ENCODE results near the gene KRTAP9-4. TPM values are rescaled to one million over a fixed set of nuclear protein-coding genes. Genes with fewer than 3 reads are reported as not detected.

KRTAP9-4 gene
- total RNA-seq, 1 donor from 2014 or later: not detected

DNA sequence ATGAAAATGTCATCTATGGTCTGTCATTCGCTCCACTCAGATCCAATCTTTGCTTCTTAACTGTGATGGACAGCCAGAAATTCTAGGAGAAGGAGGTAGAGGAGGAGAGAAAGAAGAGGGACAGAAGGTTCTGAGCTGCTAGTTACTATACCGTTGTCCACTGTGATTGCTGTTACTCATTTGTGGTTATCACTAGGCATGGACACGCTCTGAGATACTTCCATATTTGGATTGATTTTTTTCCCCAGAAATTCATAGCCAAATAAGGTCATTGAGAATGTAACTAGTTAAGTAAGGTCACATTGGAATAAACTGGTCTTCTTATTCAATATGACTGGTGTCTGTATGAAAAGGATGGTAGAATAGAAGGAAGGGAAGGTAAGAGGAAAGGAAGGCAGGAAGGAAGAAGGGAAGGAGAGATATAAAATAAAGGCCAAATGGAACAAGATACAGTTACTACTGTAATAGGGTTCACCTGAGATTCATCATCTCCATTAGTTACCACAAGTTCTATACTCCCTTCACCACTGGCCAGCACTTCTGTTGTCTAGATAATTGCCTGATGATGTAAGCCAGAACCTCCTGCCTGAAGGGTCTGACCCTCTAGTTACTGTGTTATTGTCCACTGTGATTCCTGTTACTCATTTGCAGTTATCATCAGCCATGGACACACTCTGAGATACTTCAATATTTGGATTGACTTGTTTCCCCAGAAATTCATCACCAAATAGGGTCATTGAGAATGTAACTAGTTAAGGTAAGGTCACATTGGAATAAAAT, 28.9 kb downstream of the KRTAP9-4 start:
- Mint-ChIP-seq H3K27ac (ENCODE audit: unreplicated experiment) (no peak overlapping the region), H3K36me3 (ENCODE audit: unreplicated experiment) (no peaks in the 10 kb centered on the region), H3K27me3 (ENCODE audit: unreplicated experiment) (peaks cover 2% of the 10 kb centered on the region), H3K9me3 (ENCODE audit: unreplicated experiment) (peaks cover 4% of the 10 kb centered on the region), H3K4me3 (ENCODE audit: unreplicated experiment) (no peak overlapping the region), H3K4me1 (ENCODE audit: unreplicated experiment) (no peaks in the 10 kb centered on the region)
- DNase-seq (ENCODE audit: extremely low spot score, unreplicated experiment): no peak
- TF ChIP-seq, protein P1, sequence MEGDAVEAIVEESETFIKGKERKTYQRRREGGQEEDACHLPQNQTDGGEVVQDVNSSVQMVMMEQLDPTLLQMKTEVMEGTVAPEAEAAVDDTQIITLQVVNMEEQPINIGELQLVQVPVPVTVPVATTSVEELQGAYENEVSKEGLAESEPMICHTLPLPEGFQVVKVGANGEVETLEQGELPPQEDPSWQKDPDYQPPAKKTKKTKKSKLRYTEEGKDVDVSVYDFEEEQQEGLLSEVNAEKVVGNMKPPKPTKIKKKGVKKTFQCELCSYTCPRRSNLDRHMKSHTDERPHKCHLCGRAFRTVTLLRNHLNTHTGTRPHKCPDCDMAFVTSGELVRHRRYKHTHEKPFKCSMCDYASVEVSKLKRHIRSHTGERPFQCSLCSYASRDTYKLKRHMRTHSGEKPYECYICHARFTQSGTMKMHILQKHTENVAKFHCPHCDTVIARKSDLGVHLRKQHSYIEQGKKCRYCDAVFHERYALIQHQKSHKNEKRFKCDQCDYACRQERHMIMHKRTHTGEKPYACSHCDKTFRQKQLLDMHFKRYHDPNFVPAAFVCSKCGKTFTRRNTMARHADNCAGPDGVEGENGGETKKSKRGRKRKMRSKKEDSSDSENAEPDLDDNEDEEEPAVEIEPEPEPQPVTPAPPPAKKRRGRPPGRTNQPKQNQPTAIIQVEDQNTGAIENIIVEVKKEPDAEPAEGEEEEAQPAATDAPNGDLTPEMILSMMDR (IDR thresholded peaks at IDR 0.05): no peak

DNA sequence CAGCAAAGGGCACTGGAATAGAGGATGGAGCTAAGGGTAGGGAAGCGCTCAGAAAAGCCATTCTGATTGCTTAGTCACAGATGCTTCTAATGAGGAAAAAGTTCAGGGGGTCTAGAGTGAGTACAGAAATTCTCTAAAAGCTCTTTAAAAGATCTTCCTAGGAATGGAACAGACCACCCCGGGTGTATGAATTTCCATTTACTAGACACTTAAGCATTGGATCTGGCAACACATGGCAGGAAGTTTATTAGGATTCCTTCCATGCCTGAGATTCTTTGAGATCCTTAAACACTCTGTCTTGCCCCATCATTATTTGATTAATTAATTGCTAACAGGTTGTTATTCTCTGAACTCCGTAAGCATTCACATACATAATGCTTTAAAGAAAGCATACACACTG, 34.6 kb downstream of the KRTAP9-4 start:
- DNase-seq (ENCODE audit: extremely low spot score, unreplicated experiment): no peak
- Mint-ChIP-seq H3K4me1 (ENCODE audit: unreplicated experiment) (peaks cover 15% of the 10 kb centered on the region), H3K4me3 (ENCODE audit: unreplicated experiment) (no peak overlapping the region), H3K27me3 (ENCODE audit: unreplicated experiment) (no peaks in the 10 kb centered on the region), H3K36me3 (ENCODE audit: unreplicated experiment) (no peaks in the 10 kb centered on the region), H3K27ac (ENCODE audit: unreplicated experiment) (no peak overlapping the region), H3K9me3 (ENCODE audit: unreplicated experiment) (peaks cover 4% of the 10 kb centered on the region)
- TF ChIP-seq, protein P1 (IDR thresholded peaks at IDR 0.05): no peak

DNA sequence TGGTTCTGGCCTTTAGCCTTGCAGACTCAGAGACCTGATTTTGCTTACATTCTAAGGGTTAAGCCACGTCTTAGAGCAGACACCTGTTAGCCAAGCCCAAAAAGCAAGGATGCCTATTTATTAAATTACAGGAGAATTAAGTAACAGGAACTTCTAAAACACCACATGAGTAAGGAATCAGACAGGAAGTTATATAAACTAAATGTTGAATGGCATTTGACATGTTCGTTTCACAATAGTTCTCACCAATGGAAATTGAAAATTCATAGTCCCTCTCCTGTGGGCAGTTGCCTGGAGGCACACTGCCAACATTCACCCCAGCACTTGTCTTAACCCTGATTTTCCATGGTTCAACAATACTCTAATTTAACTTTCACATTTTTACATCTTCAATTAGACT, 35.1 kb downstream of the KRTAP9-4 start:
- Mint-ChIP-seq H3K27ac (ENCODE audit: unreplicated experiment) (no peak overlapping the region), H3K9me3 (ENCODE audit: unreplicated experiment) (peaks cover 4% of the 10 kb centered on the region), H3K36me3 (ENCODE audit: unreplicated experiment) (no peaks in the 10 kb centered on the region), H3K4me3 (ENCODE audit: unreplicated experiment) (no peak overlapping the region), H3K4me1 (ENCODE audit: unreplicated experiment) (peaks cover 15% of the 10 kb centered on the region), H3K27me3 (ENCODE audit: unreplicated experiment) (no peaks in the 10 kb centered on the region)
- DNase-seq (ENCODE audit: extremely low spot score, unreplicated experiment): no peak
- TF ChIP-seq, protein P1 (IDR thresholded peaks at IDR 0.05): no peak

DNA sequence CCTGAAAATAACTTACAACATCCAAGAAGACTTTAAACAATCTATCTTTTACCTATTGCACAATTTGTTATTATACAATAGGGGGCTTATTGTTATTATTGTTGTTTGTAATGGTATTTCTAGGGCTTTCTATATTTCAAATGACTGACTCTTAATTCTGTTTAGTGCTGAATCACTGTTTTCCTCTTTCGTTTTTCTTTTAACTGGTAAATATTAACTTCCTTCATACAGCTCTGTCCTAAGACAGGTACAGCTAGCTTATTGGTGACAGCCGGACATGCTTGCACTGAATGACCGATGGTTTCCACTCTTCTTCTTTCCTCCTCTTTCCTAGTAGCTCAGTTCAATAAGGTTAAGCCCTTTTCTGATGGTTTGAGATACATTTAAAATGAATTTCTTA, 37.6 kb downstream of the KRTAP9-4 start:
- H3K36me3 Mint-ChIP-seq (ENCODE audit: unreplicated experiment): no peaks in the 10 kb centered on the region
- H3K9me3 Mint-ChIP-seq (ENCODE audit: unreplicated experiment): no peaks in the 10 kb centered on the region
- H3K4me1 Mint-ChIP-seq (ENCODE audit: unreplicated experiment): peaks cover 15% of the 10 kb centered on the region
- H3K4me3 Mint-ChIP-seq (ENCODE audit: unreplicated experiment): no peak overlapping the region
- no peak for DNase-seq (ENCODE audit: extremely low spot score, unreplicated experiment)
- no peak overlapping the region for H3K27ac Mint-ChIP-seq (ENCODE audit: unreplicated experiment)
- TF ChIP-seq, protein P1 (IDR thresholded peaks at IDR 0.05): no peak
- H3K27me3 Mint-ChIP-seq (ENCODE audit: unreplicated experiment): no peaks in the 10 kb centered on the region

DNA sequence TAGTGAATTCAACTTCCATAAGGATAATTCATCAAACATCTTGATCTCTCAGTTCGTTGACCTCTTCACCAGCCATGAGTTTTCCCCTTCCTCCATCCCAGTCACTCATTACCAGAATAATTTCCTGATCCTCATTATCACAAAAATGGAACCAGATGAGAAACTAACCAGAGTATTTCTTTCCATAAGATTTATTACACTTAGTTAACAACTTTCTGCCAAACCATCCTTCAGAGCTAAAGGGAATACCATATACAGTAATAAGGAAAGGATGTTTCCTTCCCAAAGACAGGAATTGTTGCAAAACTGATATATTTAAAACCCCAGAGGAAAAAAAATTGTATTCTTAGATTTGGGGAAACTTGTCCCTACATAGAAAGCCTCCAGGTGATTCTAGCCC, 44.5 kb downstream of the KRTAP9-4 start:
- Mint-ChIP-seq H3K4me1 (ENCODE audit: unreplicated experiment) (no peaks in the 10 kb centered on the region), H3K27ac (ENCODE audit: unreplicated experiment) (no peak overlapping the region), H3K9me3 (ENCODE audit: unreplicated experiment) (no peaks in the 10 kb centered on the region), H3K4me3 (ENCODE audit: unreplicated experiment) (no peak overlapping the region), H3K36me3 (ENCODE audit: unreplicated experiment) (no peaks in the 10 kb centered on the region), H3K27me3 (ENCODE audit: unreplicated experiment) (no peaks in the 10 kb centered on the region)
- TF ChIP-seq, protein P1 (IDR thresholded peaks at IDR 0.05): no peak
- no peak for DNase-seq (ENCODE audit: extremely low spot score, unreplicated experiment)

Measured in osteocyte (in vitro differentiated cells).